Sigmoid colon (tissue), 7 donors: ENCODE data around the gene TMEM45B. TPM values are rescaled to one million over a fixed set of nuclear protein-coding genes. Genes with fewer than 3 reads are reported as not detected.

Experiments used
- DNase-seq: peaks from one replicate; pipeline ENCODE4 v3.0.0-alpha.2; 2019
- H3K27ac ChIP-seq, 4 donors: fragments of 200-600 bp; sonication (generic); one replicate each; pipeline ENCODE4 v1.5.1; 2016 to 2019; ENCODE audit warnings: mild to moderate bottlenecking in 1 of 4
- H3K27me3 ChIP-seq, 3 donors: fragments of 200-600 bp; sonication (generic); one replicate each; pipeline ENCODE4 v1.5.1; 2019; ENCODE audit warnings: mild to moderate bottlenecking in 1 of 3
- H3K36me3 ChIP-seq, 4 donors: fragments of 200-600 bp; sonication (generic); one replicate each; pipeline ENCODE4 v1.5.1; 2016 to 2019
- H3K4me1 ChIP-seq, 4 donors: fragments of 200-600 bp; sonication (generic); one replicate each; pipeline ENCODE4 v1.5.1; 2017 to 2019
- H3K4me3 ChIP-seq, 4 donors: fragments of 200-600 bp; sonication (generic); one replicate each; pipeline ENCODE4 v1.5.1; 2017 to 2019; ENCODE audit warnings: mild to moderate bottlenecking in 2 of 4, moderate library complexity in 1 of 4
- H3K9me3 ChIP-seq, 4 donors: fragments of 200-600 bp in 3 of 4; sonication (generic) in 3 of 4; one replicate each; pipeline versions ENCODE4 v1.5.1 to v1.6.1; 2013 to 2019
- EP300 ChIP-seq, 4 donors: sonication (generic); formaldehyde crosslinking; IDR thresholded peaks; one replicate each; pipeline ENCODE4 v1.6.1; 2017; ENCODE audit warnings: antibody characterized with exemption in 4 of 4
- POLR2A ChIP-seq, 2 donors: fragments of 450-650 bp; IDR thresholded peaks; one replicate each; pipeline ENCODE4 v1.6.1; 2016; ENCODE audit warnings: antibody characterized with exemption in 2 of 2, mild to moderate bottlenecking in 2 of 2, moderate library complexity in 2 of 2
- POLR2AphosphoS5 ChIP-seq, 4 donors: sonication (generic); formaldehyde crosslinking; IDR thresholded peaks; one replicate each; pipeline ENCODE4 v1.6.1; 2017; ENCODE audit warnings: antibody characterized with exemption in 4 of 4
- whole genome bisulfite sequencing, 2 donors: extraction: QIAGEN DNeasy Blood & Tissue Kit; methylation state at CpG; one replicate each; pipeline ENCODE4 v1.1.7; 2013; 5-methylcytosine and 5-hydroxymethylcytosine counted together
- intact Hi-C: fragments of 100-400 bp; cut with DNase I; formaldehyde crosslinking; loops from one replicate; pipeline ENCODE4 v1.15.1; 2023
- polyA plus RNA-seq, 3 donors: library from polyadenylated mRNA; stranded (reverse); fragments of 200-250 nt; gene quantifications; one replicate each; pipeline ENCODE4 v1.2.3, GENCODE V29; 2013
- total RNA-seq, 4 donors: library from RNA; depleted of rRNA; stranded (reverse); fragments of >200 nt; gene quantifications; one replicate each; pipeline ENCODE4 v1.1.0, GENCODE V29; 2016
- TF ChIP-seq, protein P1 (sequence below), 4 experiments: fragments of 450-650 bp in 3 of 4; fragments of 200-600 bp in 1 of 4; IDR thresholded peaks; one replicate each; pipeline ENCODE4 v1.5.1; 2016 to 2019; ENCODE audit warnings: antibody characterized with exemption in 4 of 4, mild to moderate bottlenecking in 3 of 4, moderate library complexity in 2 of 4
- donor health status: healthy with polysubstance abuse.
- donor health status: Bipolar disorder and iron deficiency.
- donor health status: healthy.

The TMEM45B gene
- total and polyA plus RNA-seq, 7 donors: 0.55 to 150 (median 16.0) TPM; not detected in 1

DNA sequence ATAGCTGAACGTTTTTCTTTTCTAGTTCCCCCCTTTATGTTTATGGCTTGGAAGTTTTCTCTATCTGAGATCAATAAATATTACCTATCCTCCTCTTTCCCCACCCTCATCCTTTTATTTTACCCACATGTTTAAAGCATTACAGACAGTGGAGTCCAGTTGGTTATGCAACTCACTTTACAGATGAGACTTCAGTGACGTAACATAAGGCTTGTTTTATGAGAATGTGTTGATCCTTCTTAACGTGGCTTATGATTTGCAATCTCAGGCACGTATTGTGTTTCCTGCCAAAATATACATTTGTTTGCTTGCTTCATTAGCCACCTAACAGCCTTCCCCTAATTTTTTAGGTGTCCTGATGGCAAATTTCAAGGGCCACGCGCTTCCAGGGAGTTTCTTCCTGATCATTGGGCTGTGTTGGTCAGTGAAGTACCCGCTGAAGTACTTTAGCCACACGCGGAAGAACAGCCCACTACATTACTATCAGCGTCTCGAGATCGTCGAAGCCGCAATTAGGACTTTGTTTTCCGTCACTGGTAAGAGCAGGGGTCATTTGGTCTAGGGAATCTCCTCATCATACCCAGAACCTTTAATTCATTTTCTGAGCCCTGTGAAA is 36.6 kb downstream of the TMEM45B start:
- Histone ChIP-seq H3K4me1 (peaks cover 0 to 4% (median 2%) of the 10 kb centered on the region in 4 donors), H3K4me3 (no peak overlapping the region), H3K9me3 (no peaks in the 10 kb centered on the region), H3K27ac (no peak overlapping the region), H3K36me3 (no peaks in the 10 kb centered on the region), H3K27me3 (no peaks in the 10 kb centered on the region)
- TF ChIP-seq POLR2AphosphoS5 (IDR thresholded peaks at IDR 0.05) (no peak), POLR2A (IDR thresholded peaks at IDR 0.05) (no peak), EP300 (IDR thresholded peaks at IDR 0.05) (no peak)
- TF ChIP-seq, protein P1, sequence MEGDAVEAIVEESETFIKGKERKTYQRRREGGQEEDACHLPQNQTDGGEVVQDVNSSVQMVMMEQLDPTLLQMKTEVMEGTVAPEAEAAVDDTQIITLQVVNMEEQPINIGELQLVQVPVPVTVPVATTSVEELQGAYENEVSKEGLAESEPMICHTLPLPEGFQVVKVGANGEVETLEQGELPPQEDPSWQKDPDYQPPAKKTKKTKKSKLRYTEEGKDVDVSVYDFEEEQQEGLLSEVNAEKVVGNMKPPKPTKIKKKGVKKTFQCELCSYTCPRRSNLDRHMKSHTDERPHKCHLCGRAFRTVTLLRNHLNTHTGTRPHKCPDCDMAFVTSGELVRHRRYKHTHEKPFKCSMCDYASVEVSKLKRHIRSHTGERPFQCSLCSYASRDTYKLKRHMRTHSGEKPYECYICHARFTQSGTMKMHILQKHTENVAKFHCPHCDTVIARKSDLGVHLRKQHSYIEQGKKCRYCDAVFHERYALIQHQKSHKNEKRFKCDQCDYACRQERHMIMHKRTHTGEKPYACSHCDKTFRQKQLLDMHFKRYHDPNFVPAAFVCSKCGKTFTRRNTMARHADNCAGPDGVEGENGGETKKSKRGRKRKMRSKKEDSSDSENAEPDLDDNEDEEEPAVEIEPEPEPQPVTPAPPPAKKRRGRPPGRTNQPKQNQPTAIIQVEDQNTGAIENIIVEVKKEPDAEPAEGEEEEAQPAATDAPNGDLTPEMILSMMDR (IDR thresholded peaks at IDR 0.05): no peak
- intact Hi-C loops: no loop called here
- WGBS, 2 donors: 87 to 88% methylated on average over 15 of the region's 15 CpGs
- DNase-seq: no peak

DNA sequence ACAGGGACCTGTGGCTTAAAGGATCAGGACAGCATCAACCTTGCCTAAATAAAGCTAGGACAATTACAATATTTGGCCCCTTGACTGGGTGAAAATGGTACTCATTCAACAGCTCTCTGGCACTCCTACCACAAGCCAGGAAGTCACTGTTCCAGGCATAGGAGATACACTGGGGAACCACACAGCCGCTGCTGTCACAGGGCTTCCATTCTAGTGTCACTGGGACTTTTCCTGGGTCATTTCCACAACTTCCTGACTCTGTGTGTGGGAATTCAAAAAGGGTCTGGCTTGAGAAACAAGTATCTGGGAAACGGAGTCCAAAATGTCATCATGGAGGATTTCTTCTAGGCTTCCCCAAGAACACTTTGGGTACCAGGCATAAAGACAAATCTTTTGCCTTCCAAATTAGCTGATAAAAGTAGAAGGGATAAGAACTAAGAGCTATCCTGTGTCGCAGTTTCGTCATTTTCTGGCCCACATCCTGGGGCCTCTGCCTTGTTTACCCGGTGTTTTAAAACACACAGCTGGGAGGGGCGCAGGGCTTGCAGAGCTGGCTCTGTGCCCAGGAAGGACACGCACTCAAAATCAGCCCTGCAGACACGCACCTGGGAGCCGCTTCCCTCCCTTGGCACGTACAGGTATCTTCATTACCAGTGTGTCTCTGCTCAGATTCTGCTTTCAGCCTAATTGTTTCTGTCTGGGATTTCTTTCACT is 38.0 kb downstream of the TMEM45B start:
- H3K27me3 ChIP-seq: no peaks in the 10 kb centered on the region
- intact Hi-C loops: no loop called here
- no peaks in the 10 kb centered on the region for H3K36me3 ChIP-seq
- peaks cover 0 to 4% (median 2%) of the 10 kb centered on the region in 4 donors for H3K4me1 ChIP-seq
- TF ChIP-seq, protein P1 (IDR thresholded peaks at IDR 0.05): no peak
- TF ChIP-seq EP300 (IDR thresholded peaks at IDR 0.05): no peak
- no peak for TF ChIP-seq POLR2A (IDR thresholded peaks at IDR 0.05)
- TF ChIP-seq POLR2AphosphoS5 (IDR thresholded peaks at IDR 0.05): no peak
- 6 to 26% methylated on average over 10 of the region's 10 CpGs for WGBS, 2 donors
- H3K27ac ChIP-seq: no peak overlapping the region
- no peak overlapping the region for H3K4me3 ChIP-seq
- H3K9me3 ChIP-seq: no peaks in the 10 kb centered on the region
- no peak for DNase-seq

DNA sequence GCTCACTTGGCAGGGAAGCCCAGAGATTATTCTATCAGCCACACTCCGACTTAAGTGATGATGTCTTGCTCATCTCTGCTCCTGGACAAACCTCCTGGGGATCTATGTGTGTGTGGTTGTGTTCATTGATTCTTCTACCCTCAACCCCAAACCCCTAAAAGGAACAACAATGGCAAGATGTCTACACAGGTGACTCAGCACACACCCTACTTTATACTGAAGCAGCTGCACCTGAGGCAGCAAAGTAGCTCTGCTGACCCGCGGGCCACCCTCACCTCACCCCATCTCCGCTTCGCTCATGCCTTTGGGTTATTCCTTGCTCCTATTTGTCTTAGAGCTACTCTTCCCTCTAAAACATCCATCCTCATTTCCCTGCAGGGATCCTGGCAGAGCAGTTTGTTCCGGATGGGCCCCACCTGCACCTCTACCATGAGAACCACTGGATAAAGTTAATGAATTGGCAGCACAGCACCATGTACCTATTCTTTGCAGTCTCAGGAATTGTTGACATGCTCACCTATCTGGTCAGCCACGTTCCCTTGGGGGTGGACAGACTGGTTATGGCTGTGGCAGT is 38.7 kb downstream of the TMEM45B start:
- Histone ChIP-seq H3K36me3 (peaks cover 0 to 4% (median 0%) of the 10 kb centered on the region in 4 donors), H3K27ac (no peak overlapping the region), H3K4me3 (no peak overlapping the region), H3K4me1 (peaks cover 0 to 4% (median 2%) of the 10 kb centered on the region in 4 donors), H3K9me3 (no peaks in the 10 kb centered on the region), H3K27me3 (no peaks in the 10 kb centered on the region)
- DNase-seq: no peak
- TF ChIP-seq, protein P1 (IDR thresholded peaks at IDR 0.05): no peak
- no peak for TF ChIP-seq POLR2A (IDR thresholded peaks at IDR 0.05)
- TF ChIP-seq POLR2AphosphoS5 (IDR thresholded peaks at IDR 0.05): no peak
- intact Hi-C loops: no loop called here
- 65 to 86% methylated on average over 7 of the region's 7 CpGs for WGBS, 2 donors

DNA sequence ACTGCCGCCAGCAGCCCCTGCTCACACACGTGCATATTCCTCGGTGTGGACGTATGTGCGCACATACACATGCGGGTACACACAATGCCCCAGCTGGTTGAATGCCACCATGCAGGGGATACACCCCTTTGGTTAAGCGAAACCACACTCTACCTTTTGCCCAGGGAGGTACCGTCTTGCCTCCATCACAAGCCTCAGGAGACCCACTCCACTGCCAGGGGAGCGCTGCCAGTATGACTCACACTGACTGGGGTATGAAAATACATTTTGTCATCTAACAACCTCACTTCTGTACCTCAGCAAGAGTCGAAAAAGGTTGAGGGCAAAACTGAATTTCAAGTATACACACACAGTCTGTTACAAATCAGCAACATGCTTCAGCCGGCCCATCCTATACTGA is 39.4 kb downstream of the TMEM45B start:
- TF ChIP-seq EP300 (IDR thresholded peaks at IDR 0.05) (no peak), POLR2AphosphoS5 (IDR thresholded peaks at IDR 0.05) (no peak), POLR2A (IDR thresholded peaks at IDR 0.05) (no peak)
- TF ChIP-seq, protein P1 (IDR thresholded peaks at IDR 0.05): no peak
- H3K27ac ChIP-seq: no peak overlapping the region
- intact Hi-C loops: no loop called here
- H3K36me3 ChIP-seq: peaks cover 0 to 10% (median 1%) of the 10 kb centered on the region in 4 donors
- no peak overlapping the region for H3K4me3 ChIP-seq
- H3K9me3 ChIP-seq: no peaks in the 10 kb centered on the region
- H3K4me1 ChIP-seq: peaks cover 0 to 4% (median 2%) of the 10 kb centered on the region in 4 donors
- WGBS, 2 donors: 92% methylated on average over 11 of the region's 11 CpGs
- H3K27me3 ChIP-seq: no peaks in the 10 kb centered on the region
- no peak for DNase-seq
